ENCODE data around the gene POU2F1. TPM values are rescaled to one million over a fixed set of nuclear protein-coding genes. Genes with fewer than 3 reads are reported as not detected.

The POU2F1 gene
- total RNA-seq, 1 experiment from 2014 or later, result 11.6 TPM

DNA sequence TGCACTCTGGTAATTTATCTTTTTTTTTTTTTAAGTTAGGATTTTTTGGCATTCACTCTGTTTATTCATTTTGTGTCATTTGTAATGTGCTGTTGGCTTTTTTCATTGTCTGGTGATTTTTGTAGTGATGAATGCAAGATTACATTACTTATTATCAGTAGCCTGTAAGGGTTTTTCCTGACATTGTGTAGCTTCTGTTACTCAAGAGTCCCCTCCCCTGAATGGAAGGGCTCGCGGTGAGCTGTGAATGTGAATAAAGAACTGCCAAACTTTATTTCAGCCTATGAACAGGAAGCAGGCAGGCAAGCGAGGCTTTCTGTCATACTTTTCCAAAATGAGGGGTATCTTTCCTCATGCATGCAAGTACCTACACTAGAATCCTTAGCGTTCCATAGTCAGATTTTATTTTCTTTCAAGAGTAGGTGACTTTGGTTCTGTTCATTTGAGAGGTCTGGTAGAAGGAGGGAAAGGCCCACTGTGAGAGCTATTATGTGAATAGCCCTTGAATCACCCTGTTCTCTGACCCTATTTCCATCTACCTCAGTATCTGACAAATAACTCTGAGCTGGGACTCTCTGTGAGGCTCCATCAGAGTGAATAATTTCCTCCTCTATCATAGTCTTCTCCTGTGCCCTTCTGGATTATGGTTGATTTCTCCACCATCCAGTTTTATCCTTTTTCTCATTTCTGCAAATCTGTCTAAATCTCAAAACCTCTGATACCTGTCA, 183.6 kb downstream of the POU2F1 start:
- H3K4me3 Mint-ChIP-seq (ENCODE audit: unreplicated experiment), result no peak overlapping the region
- TF ChIP-seq CTCF (IDR thresholded peaks at IDR 0.05; ENCODE audit: unreplicated experiment), result no peak
- ChIA-PET CTCF (interaction anchor here (0.6 to 5.6 kb wide), 8 partner anchors 13 to 1763 kb away, joined by 3 to 84 read pairs (median 4); no protein-coding TSS in a partner anchor), POLR2A (interaction anchor here (0.6 to 1.0 kb wide), 2 partner anchors 78 to 136 kb away, joined by 3 read pairs; no protein-coding TSS in a partner anchor)
- intact Hi-C loops (cut with micrococcal nuclease), result no loop called here
- H3K27ac Mint-ChIP-seq (ENCODE audit: low read depth, unreplicated experiment), result peak overlapping the region; percentile 10
- no TSS peak for BruUV-seq (replicated peaks)
- DNase-seq (ENCODE audit: unreplicated experiment), result no peak
- H3K27me3 Mint-ChIP-seq (ENCODE audit: insufficient read depth, unreplicated experiment), result no peaks in the 10 kb centered on the region
- no peaks in the 10 kb centered on the region for H3K9me3 Mint-ChIP-seq (ENCODE audit: unreplicated experiment)
- peaks cover 29% of the 10 kb centered on the region for H3K36me3 Mint-ChIP-seq (ENCODE audit: insufficient read depth, unreplicated experiment)
- H3K4me1 Mint-ChIP-seq (ENCODE audit: insufficient read depth, unreplicated experiment), result peaks cover 6% of the 10 kb centered on the region

GRCh38 chr1:167404908-167405307, 184.2 kb downstream of the POU2F1 start:
- peaks cover 6% of the 10 kb centered on the region for H3K4me1 Mint-ChIP-seq (ENCODE audit: insufficient read depth, unreplicated experiment)
- CTCF ChIA-PET, result interaction anchor here (0.6 to 5.6 kb wide), 7 partner anchors 12 to 1763 kb away, joined by 3 to 84 read pairs (median 3); no protein-coding TSS in a partner anchor
- no peak for TF ChIP-seq CTCF (IDR thresholded peaks at IDR 0.05; ENCODE audit: unreplicated experiment)
- H3K27ac Mint-ChIP-seq (ENCODE audit: low read depth, unreplicated experiment), result peak overlapping the region; percentile 10
- H3K27me3 Mint-ChIP-seq (ENCODE audit: insufficient read depth, unreplicated experiment), result no peaks in the 10 kb centered on the region
- peaks cover 24% of the 10 kb centered on the region for H3K36me3 Mint-ChIP-seq (ENCODE audit: insufficient read depth, unreplicated experiment)
- intact Hi-C loops (cut with micrococcal nuclease), result no loop called here
- no TSS peak for BruUV-seq (replicated peaks)
- no peak for DNase-seq (ENCODE audit: unreplicated experiment)
- no peaks in the 10 kb centered on the region for H3K9me3 Mint-ChIP-seq (ENCODE audit: unreplicated experiment)
- no peak overlapping the region for H3K4me3 Mint-ChIP-seq (ENCODE audit: unreplicated experiment)
- POLR2A ChIA-PET, result interaction anchor here (0.6 to 1.0 kb wide), 2 partner anchors 79 to 137 kb away, joined by 3 read pairs; no protein-coding TSS in a partner anchor

GRCh38 chr1:167408355-167408754, 187.7 kb downstream of the POU2F1 start:
- no peak for TF ChIP-seq CTCF (IDR thresholded peaks at IDR 0.05; ENCODE audit: unreplicated experiment)
- ChIA-PET CTCF (interaction anchor here (0.6 to 8.8 kb wide), 4 partner anchors 34 to 132 kb away, joined by 3 to 54 read pairs (median 14); no protein-coding TSS in a partner anchor), POLR2A (no interaction called here)
- Mint-ChIP-seq H3K4me1 (ENCODE audit: insufficient read depth, unreplicated experiment) (peaks cover 6% of the 10 kb centered on the region), H3K36me3 (ENCODE audit: insufficient read depth, unreplicated experiment) (peaks cover 19% of the 10 kb centered on the region), H3K4me3 (ENCODE audit: unreplicated experiment) (no peak overlapping the region), H3K27ac (ENCODE audit: low read depth, unreplicated experiment) (no peak overlapping the region), H3K9me3 (ENCODE audit: unreplicated experiment) (no peaks in the 10 kb centered on the region), H3K27me3 (ENCODE audit: insufficient read depth, unreplicated experiment) (no peaks in the 10 kb centered on the region)
- no peak for DNase-seq (ENCODE audit: unreplicated experiment)
- intact Hi-C loops (cut with micrococcal nuclease), result no loop called here
- BruUV-seq (replicated peaks), result no TSS peak

- intact Hi-C loops (cut with micrococcal nuclease), result no loop called here
- no peaks in the 10 kb centered on the region for H3K9me3 Mint-ChIP-seq (ENCODE audit: unreplicated experiment)
- peak; percentile 19 for TF ChIP-seq CTCF (IDR thresholded peaks at IDR 0.05; ENCODE audit: unreplicated experiment)
- DNase-seq (ENCODE audit: unreplicated experiment), result peak; percentile 48
- ChIA-PET CTCF (interaction anchor here (0.5 to 8.8 kb wide), 11 partner anchors 8 to 410 kb away, joined by 3 to 54 read pairs (median 5); no protein-coding TSS in a partner anchor), POLR2A (interaction anchor here (0.6 kb wide), 1 partner anchor 145 kb away, joined by 3 read pairs; the partner anchor contains the start of gene CREG1)
- peaks cover 21% of the 10 kb centered on the region for H3K36me3 Mint-ChIP-seq (ENCODE audit: insufficient read depth, unreplicated experiment)
- BruUV-seq (replicated peaks), result no TSS peak
- no peak overlapping the region for H3K27ac Mint-ChIP-seq (ENCODE audit: low read depth, unreplicated experiment)
- H3K27me3 Mint-ChIP-seq (ENCODE audit: insufficient read depth, unreplicated experiment), result no peaks in the 10 kb centered on the region
- H3K4me3 Mint-ChIP-seq (ENCODE audit: unreplicated experiment), result no peak overlapping the region
- peaks cover 6% of the 10 kb centered on the region for H3K4me1 Mint-ChIP-seq (ENCODE audit: insufficient read depth, unreplicated experiment)
Observed at GRCh38 chr1:167409183-167409582, 188.5 kb downstream of the POU2F1 start.
